Endothelial cell of umbilical vein (primary cell): ENCODE results near the gene OCIAD1. TPM values are rescaled to one million over a fixed set of nuclear protein-coding genes. Genes with fewer than 3 reads are reported as not detected.
"Not testable (repeated sequence)": the region's sequence is repeated elsewhere in the genome, so short reads cannot be mapped to it uniquely, and the experiment has no call there.

Experiments
- BruUV-seq: library from RNA; stranded (reverse); fragments of 400-500 nt; replicated peaks from 2 replicates; lab custom pipeline; 2021; lab: Mats Ljungman, UMichigan
- CTCF ChIA-PET: fragments of 300-600, 350-600 bp; sonication (Branson Sonifier 250); formaldehyde crosslinking; loops from one replicate; lab custom pipeline; 2021; ENCODE audit warnings: antibody characterized with exemption, inconsistent platforms; lab: Charles Lee
- POLR2A ChIA-PET: fragments of 300-600, 350-600 bp; sonication (Branson Sonifier 250); formaldehyde crosslinking; loops from one replicate; lab custom pipeline; 2021; ENCODE audit warnings: antibody characterized with exemption, inconsistent platforms; lab: Charles Lee
- DNase-seq: peaks from one replicate; pipeline ENCODE4 v3.0.0-alpha.2; 2011; ENCODE audit warnings: low read depth, low spot score
- FAIRE-seq: peaks from 2 replicates; lab custom pipeline; 2011; peaks lifted over from hg19 to GRCh38; lab: Jason Lieb, UNC
- H2AFZ ChIP-seq: 2 replicates; pipeline ENCODE4 v1.6.0; 2012; ENCODE audit warnings: low read depth, low read length, control low read depth, inconsistent platforms
- H3K27ac ChIP-seq: 2 replicates; pipeline ENCODE4 v1.5.1; 2011; ENCODE audit warnings: low read depth, mild to moderate bottlenecking, control low read depth, low read length, moderate library complexity; ENCODE audit not compliant: insufficient read depth
- H3K27me3 ChIP-seq, 2 experiments: 2 replicates each; pipeline versions ENCODE4 v1.6.0 to v1.6.1; 2011; ENCODE audit warnings: low read length in 2 of 2, mixed read lengths in 1 of 2; ENCODE audit not compliant: control insufficient read depth in 2 of 2, insufficient read depth in 2 of 2
- H3K36me3 ChIP-seq, 2 experiments: 2 replicates in 1 of 2; 3 replicates in 1 of 2; pipeline ENCODE4 v1.5.1; 2011; ENCODE audit warnings: low read length in 2 of 2, mild to moderate bottlenecking in 1 of 2, moderate library complexity in 1 of 2; ENCODE audit not compliant: control insufficient read depth in 2 of 2, insufficient read depth in 2 of 2; ENCODE audit errors: extremely low read depth in 1 of 2
- H3K4me1 ChIP-seq: 3 replicates; pipeline ENCODE4 v1.5.1; 2011; ENCODE audit warnings: mild to moderate bottlenecking, low read length; ENCODE audit not compliant: control insufficient read depth, insufficient read depth; ENCODE audit errors: extremely low read depth
- H3K4me2 ChIP-seq: 2 replicates; pipeline ENCODE4 v1.6.1; 2011; ENCODE audit warnings: low read length, control low read depth, mixed read lengths; ENCODE audit not compliant: insufficient read depth
- H3K4me3 ChIP-seq, 3 experiments: fragments of 200-600 bp in 1 of 3; sonication (generic), shearing (Covaris generic) in 1 of 3; replicated peaks in 1 of 3; 2 replicates each; pipeline ENCODE4 v1.5.1; 2011 to 2016; ENCODE audit warnings: control low read depth in 3 of 3, low read length in 3 of 3, mild to moderate bottlenecking in 2 of 3, inconsistent platforms in 1 of 3, low read depth in 1 of 3, moderate library complexity in 1 of 3; ENCODE audit not compliant: insufficient read depth in 1 of 3
- H3K79me2 ChIP-seq: 2 replicates; pipeline ENCODE4 v1.6.0; 2012; ENCODE audit warnings: low read length, inconsistent platforms; ENCODE audit not compliant: control insufficient read depth, insufficient read depth
- H3K9ac ChIP-seq: replicated peaks from 2 replicates; pipeline ENCODE3; 2011; ENCODE audit warnings: low read length, control low read depth; ENCODE audit not compliant: insufficient read depth; ENCODE audit errors: extremely low read depth
- H3K9me1 ChIP-seq: replicated peaks from 3 replicates; pipeline ENCODE4 v1.6.0; 2011; ENCODE audit warnings: mild to moderate bottlenecking, low read length; ENCODE audit not compliant: control insufficient read depth, insufficient read depth; ENCODE audit errors: extremely low read depth
- H3K9me3 ChIP-seq: replicated peaks from 2 replicates; pipeline ENCODE4 v1.5.1; 2012; ENCODE audit warnings: low read length, inconsistent platforms; ENCODE audit not compliant: control insufficient read depth, insufficient read depth
- H4K20me1 ChIP-seq: replicated peaks from 2 replicates; pipeline ENCODE3; 2011; ENCODE audit warnings: mild to moderate bottlenecking, low read length; ENCODE audit not compliant: control insufficient read depth, insufficient read depth; ENCODE audit errors: extremely low read depth
- CTCF ChIP-seq, 2 donors: IDR thresholded peaks; 1 replicate in 1 of 2; 2 replicates in 1 of 2; pipeline ENCODE4 v1.5.1; 2011; ENCODE audit warnings: low read length in 2 of 2, mild to moderate bottlenecking in 2 of 2, moderate library complexity in 2 of 2, control low read depth in 1 of 2, inconsistent platforms in 1 of 2, low read depth in 1 of 2; ENCODE audit not compliant: insufficient read depth in 1 of 2; ENCODE audit errors: extremely low read depth in 1 of 2
- EZH2 ChIP-seq: IDR thresholded peaks from 2 replicates; pipeline ENCODE4 v1.6.1; 2012; ENCODE audit warnings: borderline replicate concordance, low read depth, mild to moderate bottlenecking, moderate library complexity, low read length, inconsistent platforms; ENCODE audit not compliant: severe bottlenecking
- FOS ChIP-seq: IDR thresholded peaks from 2 replicates; pipeline ENCODE4 v1.6.1; 2011; ENCODE audit warnings: mild to moderate bottlenecking, low read length, moderate library complexity, borderline replicate concordance; ENCODE audit not compliant: insufficient read depth
- GATA2 ChIP-seq: IDR thresholded peaks from 2 replicates; pipeline ENCODE4 v1.7.0; 2011; ENCODE audit warnings: low read depth, mild to moderate bottlenecking, moderate library complexity, mixed read lengths, low read length; ENCODE audit not compliant: insufficient read length, insufficient read depth
- JUN ChIP-seq: IDR thresholded peaks from 2 replicates; pipeline ENCODE4 v1.6.1; 2011; ENCODE audit warnings: borderline replicate concordance, low read depth; ENCODE audit not compliant: insufficient read length, insufficient read depth
- MAX ChIP-seq: IDR thresholded peaks from 2 replicates; pipeline ENCODE4 v1.6.1; 2011; ENCODE audit not compliant: insufficient read depth, insufficient read length
- MYC ChIP-seq: IDR thresholded peaks from one replicate; pipeline ENCODE4 v1.6.1; 2011; ENCODE audit warnings: mild to moderate bottlenecking, low read depth, low read length
- POLR2A ChIP-seq: IDR thresholded peaks from 2 replicates; pipeline ENCODE4 v1.6.1; 2012; ENCODE audit warnings: low read depth, mild to moderate bottlenecking, control low read depth, low read length
- POLR2AphosphoS5 ChIP-seq: IDR thresholded peaks from 2 replicates; pipeline ENCODE4 v1.6.1; 2012; ENCODE audit warnings: low read depth, mild to moderate bottlenecking, control low read depth, low read length, moderate library complexity; ENCODE audit not compliant: insufficient read depth
- dilution Hi-C: fragments of 300-500 bp; cut with MboI; formaldehyde crosslinking; loops from one replicate; pipeline ENCODE4 v1.15.0; 2019; ENCODE audit warnings: low sequenced_read_pairs; ENCODE audit not compliant: extremely low pct_ligation_motif_present
- intact Hi-C: fragments of 100-400 bp; cut with micrococcal nuclease; formaldehyde crosslinking; loops from one replicate; pipeline ENCODE4 v1.10.0; 2022
- polyA plus RNA-seq, 4 experiments: library from polyadenylated mRNA; depleted of rRNA in 3 of 4; stranded (reverse) in 3 of 4; unstranded in 1 of 4; fragments of >200 nt; gene quantifications; 2 replicates each; pipeline versions ENCODE4 v1.2.1 to v1.2.3, GENCODE V29; 2011 to 2012; ENCODE audit warnings: missing spikeins in 1 of 4
- total RNA-seq: library from RNA; stranded (reverse); gene quantifications from 2 replicates; pipeline ENCODE4 v1.2.3, GENCODE V29; 2021

OCIAD1 gene
- total and polyA plus RNA-seq, 2 donors (not counting 3 experiments of a cell fraction or from before 2014, with no cell fraction given): 81.7 to 101 TPM

GRCh38 chr4:48863728-48864127, 32.8 kb downstream of the OCIAD1 start:
- Histone ChIP-seq H3K27ac (no peak overlapping the region), H3K27me3 (no peaks in the 10 kb centered on the region), H3K36me3 (peaks cover 0 to 5% of the 10 kb centered on the region in 2 experiments), H3K4me1 (no peaks in the 10 kb centered on the region), H2AFZ (no peak overlapping the region), H3K4me3 (no peak overlapping the region), H4K20me1 (no peaks in the 10 kb centered on the region), H3K4me2 (no peak overlapping the region), H3K79me2 (no peaks in the 10 kb centered on the region), H3K9me1 (no peaks in the 10 kb centered on the region), H3K9me3 (no peaks in the 10 kb centered on the region), H3K9ac (no peak overlapping the region)
- intact Hi-C loops (no loop called here), dilution Hi-C loops (no loop called here)
- POLR2A ChIA-PET: no interaction called here
- no TSS peak for BruUV-seq
- DNase-seq: no peak
- TF ChIP-seq POLR2A: no peak
- TF ChIP-seq EZH2: no peak
- TF ChIP-seq POLR2AphosphoS5: no peak
- TF ChIP-seq MYC: no peak
- no peak for TF ChIP-seq CTCF (IDR thresholded peaks at IDR 0.05; ENCODE audit: extremely low read depth in 1 of 2, insufficient read depth in 1 of 2, low read depth in 1 of 2, low read length in 2 of 2)
- TF ChIP-seq JUN: no peak
- no peak for TF ChIP-seq FOS
- no peak for TF ChIP-seq MAX
- TF ChIP-seq GATA2: no peak
- CTCF ChIA-PET: no interaction called here
- no peak for FAIRE-seq

GRCh38 chr4:48864696-48865095, 33.8 kb downstream of the OCIAD1 start:
- H3K36me3 ChIP-seq, H2AFZ ChIP-seq, H3K4me2 ChIP-seq, CTCF ChIA-PET, H3K9me3 ChIP-seq, dilution Hi-C loops, H3K27ac ChIP-seq, FAIRE-seq, DNase-seq, H3K9ac ChIP-seq, BruUV-seq, H3K79me2 ChIP-seq, H3K4me1 ChIP-seq, H3K4me3 ChIP-seq, H3K9me1 ChIP-seq, H3K27me3 ChIP-seq, H4K20me1 ChIP-seq, POLR2A ChIA-PET, intact Hi-C loops: not testable (repeated sequence)
